ENCODE results near the gene PRKCH.

PRKCH gene

GRCh38 chr14:61284001-61284400 is 37.4 kb upstream of the PRKCH start:
- DNase-seq = no peak

GRCh38 chr14:61285364-61285763 is 36.0 kb upstream of the PRKCH start:
- Histone ChIP-seq H3K4me1 (ENCODE audit: control insufficient read depth, insufficient read depth, low read length, poor library complexity, severe bottlenecking) (no peaks in the 10 kb centered on the region), H3K36me3 (ENCODE audit: control insufficient read depth, insufficient read depth, low read length) (no peaks in the 10 kb centered on the region), H3K27ac (ENCODE audit: insufficient read depth, low read length, poor library complexity, severe bottlenecking) (no peak overlapping the region), H3K4me3 (ENCODE audit: insufficient read depth, low read depth, low read length, poor library complexity, severe bottlenecking) (no peak overlapping the region), H3K9me3 (ENCODE audit: control insufficient read depth, low read length) (no peaks in the 10 kb centered on the region), H3K27me3 (replicated peaks; ENCODE audit: control insufficient read depth, insufficient read depth, low read length, poor library complexity, severe bottlenecking) (no peaks in the 10 kb centered on the region)
- no peak for DNase-seq

More at GRCh38 chr14:61284001-61284400, 37.4 kb upstream of the PRKCH start:
- no peak overlapping the region for H3K4me3 ChIP-seq (ENCODE audit: insufficient read depth, low read depth, low read length, poor library complexity, severe bottlenecking)
- no peaks in the 10 kb centered on the region for H3K36me3 ChIP-seq (ENCODE audit: control insufficient read depth, insufficient read depth, low read length)
- peaks cover 9% of the 10 kb centered on the region for H3K4me1 ChIP-seq (ENCODE audit: control insufficient read depth, insufficient read depth, low read length, poor library complexity, severe bottlenecking)
- H3K27me3 ChIP-seq (replicated peaks; ENCODE audit: control insufficient read depth, insufficient read depth, low read length, poor library complexity, severe bottlenecking) = no peaks in the 10 kb centered on the region
- H3K27ac ChIP-seq (ENCODE audit: insufficient read depth, low read length, poor library complexity, severe bottlenecking) = no peak overlapping the region
- no peaks in the 10 kb centered on the region for H3K9me3 ChIP-seq (ENCODE audit: control insufficient read depth, low read length)

- Histone ChIP-seq H3K4me1 (ENCODE audit: control insufficient read depth, insufficient read depth, low read length, poor library complexity, severe bottlenecking) (no peaks in the 10 kb centered on the region), H3K4me3 (ENCODE audit: insufficient read depth, low read depth, low read length, poor library complexity, severe bottlenecking) (no peak overlapping the region), H3K27me3 (replicated peaks; ENCODE audit: control insufficient read depth, insufficient read depth, low read length, poor library complexity, severe bottlenecking) (no peaks in the 10 kb centered on the region), H3K36me3 (ENCODE audit: control insufficient read depth, insufficient read depth, low read length) (no peaks in the 10 kb centered on the region), H3K27ac (ENCODE audit: insufficient read depth, low read length, poor library complexity, severe bottlenecking) (no peak overlapping the region), H3K9me3 (ENCODE audit: control insufficient read depth, low read length) (no peaks in the 10 kb centered on the region)
- DNase-seq = no peak
Measured at GRCh38 chr14:61287196-61287595, 34.2 kb upstream of the PRKCH start.

GRCh38 chr14:61288228-61288627 is 33.2 kb upstream of the PRKCH start:
- H3K4me1 ChIP-seq (ENCODE audit: control insufficient read depth, insufficient read depth, low read length, poor library complexity, severe bottlenecking) = no peaks in the 10 kb centered on the region
- H3K9me3 ChIP-seq (ENCODE audit: control insufficient read depth, low read length) = no peaks in the 10 kb centered on the region
- DNase-seq = no peak
- H3K27ac ChIP-seq (ENCODE audit: insufficient read depth, low read length, poor library complexity, severe bottlenecking) = no peak overlapping the region
- H3K36me3 ChIP-seq (ENCODE audit: control insufficient read depth, insufficient read depth, low read length) = no peaks in the 10 kb centered on the region
- H3K4me3 ChIP-seq (ENCODE audit: insufficient read depth, low read depth, low read length, poor library complexity, severe bottlenecking) = no peak overlapping the region
- H3K27me3 ChIP-seq (replicated peaks; ENCODE audit: control insufficient read depth, insufficient read depth, low read length, poor library complexity, severe bottlenecking) = no peaks in the 10 kb centered on the region

- no peaks in the 10 kb centered on the region for H3K27me3 ChIP-seq (replicated peaks; ENCODE audit: control insufficient read depth, insufficient read depth, low read length, poor library complexity, severe bottlenecking)
- H3K4me1 ChIP-seq (ENCODE audit: control insufficient read depth, insufficient read depth, low read length, poor library complexity, severe bottlenecking) = no peaks in the 10 kb centered on the region
- no peak overlapping the region for H3K27ac ChIP-seq (ENCODE audit: insufficient read depth, low read length, poor library complexity, severe bottlenecking)
- no peaks in the 10 kb centered on the region for H3K36me3 ChIP-seq (ENCODE audit: control insufficient read depth, insufficient read depth, low read length)
- no peaks in the 10 kb centered on the region for H3K9me3 ChIP-seq (ENCODE audit: control insufficient read depth, low read length)
- H3K4me3 ChIP-seq (ENCODE audit: insufficient read depth, low read depth, low read length, poor library complexity, severe bottlenecking) = no peak overlapping the region
- DNase-seq = no peak
Measured at GRCh38 chr14:61288720-61289119, 32.7 kb upstream of the PRKCH start.

GRCh38 chr14:61290701-61291100 is 30.7 kb upstream of the PRKCH start:
- Histone ChIP-seq H3K36me3 (ENCODE audit: control insufficient read depth, insufficient read depth, low read length) (no peaks in the 10 kb centered on the region), H3K27me3 (replicated peaks; ENCODE audit: control insufficient read depth, insufficient read depth, low read length, poor library complexity, severe bottlenecking) (no peaks in the 10 kb centered on the region), H3K9me3 (ENCODE audit: control insufficient read depth, low read length) (no peaks in the 10 kb centered on the region)

GRCh38 chr14:61296151-61296550 is 25.2 kb upstream of the PRKCH start:
- no peak overlapping the region for H3K4me3 ChIP-seq (ENCODE audit: insufficient read depth, low read depth, low read length, poor library complexity, severe bottlenecking)
- DNase-seq = no peak
- no peaks in the 10 kb centered on the region for H3K27me3 ChIP-seq (replicated peaks; ENCODE audit: control insufficient read depth, insufficient read depth, low read length, poor library complexity, severe bottlenecking)
- no peaks in the 10 kb centered on the region for H3K4me1 ChIP-seq (ENCODE audit: control insufficient read depth, insufficient read depth, low read length, poor library complexity, severe bottlenecking)
- no peaks in the 10 kb centered on the region for H3K9me3 ChIP-seq (ENCODE audit: control insufficient read depth, low read length)
- H3K27ac ChIP-seq (ENCODE audit: insufficient read depth, low read length, poor library complexity, severe bottlenecking) = no peak overlapping the region
- no peaks in the 10 kb centered on the region for H3K36me3 ChIP-seq (ENCODE audit: control insufficient read depth, insufficient read depth, low read length)

More at GRCh38 chr14:61290701-61291100, 30.7 kb upstream of the PRKCH start:
- no peak for DNase-seq
- Histone ChIP-seq H3K4me3 (ENCODE audit: insufficient read depth, low read depth, low read length, poor library complexity, severe bottlenecking) (no peak overlapping the region), H3K4me1 (ENCODE audit: control insufficient read depth, insufficient read depth, low read length, poor library complexity, severe bottlenecking) (no peaks in the 10 kb centered on the region), H3K27ac (ENCODE audit: insufficient read depth, low read length, poor library complexity, severe bottlenecking) (no peak overlapping the region)

GRCh38 chr14:61296719-61297502 is 24.5 kb upstream of the PRKCH start:
- no peak overlapping the region for H3K4me3 ChIP-seq (ENCODE audit: insufficient read depth, low read depth, low read length, poor library complexity, severe bottlenecking)
- H3K27me3 ChIP-seq (replicated peaks; ENCODE audit: control insufficient read depth, insufficient read depth, low read length, poor library complexity, severe bottlenecking) = no peaks in the 10 kb centered on the region
- no peaks in the 10 kb centered on the region for H3K36me3 ChIP-seq (ENCODE audit: control insufficient read depth, insufficient read depth, low read length)
- no peaks in the 10 kb centered on the region for H3K9me3 ChIP-seq (ENCODE audit: control insufficient read depth, low read length)
- no peak overlapping the region for H3K27ac ChIP-seq (ENCODE audit: insufficient read depth, low read length, poor library complexity, severe bottlenecking)
- no peaks in the 10 kb centered on the region for H3K4me1 ChIP-seq (ENCODE audit: control insufficient read depth, insufficient read depth, low read length, poor library complexity, severe bottlenecking)
- DNase-seq = no peak

GRCh38 chr14:61297581-61297980 is 23.8 kb upstream of the PRKCH start:
- H3K27me3 ChIP-seq (replicated peaks; ENCODE audit: control insufficient read depth, insufficient read depth, low read length, poor library complexity, severe bottlenecking) = no peaks in the 10 kb centered on the region
- H3K9me3 ChIP-seq (ENCODE audit: control insufficient read depth, low read length) = no peaks in the 10 kb centered on the region
- no peaks in the 10 kb centered on the region for H3K36me3 ChIP-seq (ENCODE audit: control insufficient read depth, insufficient read depth, low read length)
- H3K4me1 ChIP-seq (ENCODE audit: control insufficient read depth, insufficient read depth, low read length, poor library complexity, severe bottlenecking) = no peaks in the 10 kb centered on the region
- DNase-seq = no peak
- no peak overlapping the region for H3K27ac ChIP-seq (ENCODE audit: insufficient read depth, low read length, poor library complexity, severe bottlenecking)
- H3K4me3 ChIP-seq (ENCODE audit: insufficient read depth, low read depth, low read length, poor library complexity, severe bottlenecking) = no peak overlapping the region

- no peak for DNase-seq
- H3K4me3 ChIP-seq (ENCODE audit: insufficient read depth, low read depth, low read length, poor library complexity, severe bottlenecking) = no peak overlapping the region
- no peaks in the 10 kb centered on the region for H3K36me3 ChIP-seq (ENCODE audit: control insufficient read depth, insufficient read depth, low read length)
- H3K27ac ChIP-seq (ENCODE audit: insufficient read depth, low read length, poor library complexity, severe bottlenecking) = no peak overlapping the region
- no peaks in the 10 kb centered on the region for H3K27me3 ChIP-seq (replicated peaks; ENCODE audit: control insufficient read depth, insufficient read depth, low read length, poor library complexity, severe bottlenecking)
- no peaks in the 10 kb centered on the region for H3K9me3 ChIP-seq (ENCODE audit: control insufficient read depth, low read length)
- no peaks in the 10 kb centered on the region for H3K4me1 ChIP-seq (ENCODE audit: control insufficient read depth, insufficient read depth, low read length, poor library complexity, severe bottlenecking)
Measured at GRCh38 chr14:61298824-61299223, 22.6 kb upstream of the PRKCH start.
